ENCODE data around the gene NDC1. TPM values are rescaled to one million over a fixed set of nuclear protein-coding genes. Genes with fewer than 3 reads are reported as not detected.
"Not testable (repeated sequence)": the region's sequence is repeated elsewhere in the genome, so short reads cannot be mapped to it uniquely, and the experiment has no call there.

NDC1 gene
- polyA plus RNA-seq, 4 donors = 25.6 to 31.6 (median 29.0) TPM

GRCh38 chr1:53769184-53769583, 68.9 kb downstream of the NDC1 start:
- no peak for DNase-seq (ENCODE audit: low read depth in 4 of 4, low spot score in 2 of 4)

DNA sequence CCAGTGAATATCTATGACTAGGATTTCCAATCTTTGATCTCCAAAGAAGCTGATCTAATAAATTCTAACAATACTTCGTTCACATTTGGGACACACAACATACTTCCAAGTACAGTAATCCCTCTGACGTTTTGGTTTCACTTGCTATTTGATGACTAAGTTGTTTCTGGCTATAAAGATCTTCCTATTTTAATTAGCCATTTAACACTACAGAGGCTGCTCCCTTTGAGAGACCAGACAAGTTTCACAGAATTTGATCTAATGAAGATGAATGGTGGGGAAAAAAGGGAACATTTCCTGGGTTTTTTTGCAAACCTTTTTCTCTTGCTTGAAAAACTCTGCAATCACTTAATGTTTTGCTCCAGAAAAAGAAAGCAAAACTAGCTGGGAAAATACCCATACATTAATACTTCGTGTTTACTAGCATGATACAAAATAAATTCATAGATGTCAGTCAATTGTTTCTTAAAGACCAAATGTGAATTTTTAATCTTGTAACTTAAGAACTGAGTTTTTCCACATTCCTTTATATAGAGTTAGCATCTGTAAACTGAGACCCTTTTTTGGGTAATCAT, 71.2 kb downstream of the NDC1 start:
- no peak for DNase-seq (ENCODE audit: low read depth in 4 of 4, low spot score in 2 of 4)

DNA sequence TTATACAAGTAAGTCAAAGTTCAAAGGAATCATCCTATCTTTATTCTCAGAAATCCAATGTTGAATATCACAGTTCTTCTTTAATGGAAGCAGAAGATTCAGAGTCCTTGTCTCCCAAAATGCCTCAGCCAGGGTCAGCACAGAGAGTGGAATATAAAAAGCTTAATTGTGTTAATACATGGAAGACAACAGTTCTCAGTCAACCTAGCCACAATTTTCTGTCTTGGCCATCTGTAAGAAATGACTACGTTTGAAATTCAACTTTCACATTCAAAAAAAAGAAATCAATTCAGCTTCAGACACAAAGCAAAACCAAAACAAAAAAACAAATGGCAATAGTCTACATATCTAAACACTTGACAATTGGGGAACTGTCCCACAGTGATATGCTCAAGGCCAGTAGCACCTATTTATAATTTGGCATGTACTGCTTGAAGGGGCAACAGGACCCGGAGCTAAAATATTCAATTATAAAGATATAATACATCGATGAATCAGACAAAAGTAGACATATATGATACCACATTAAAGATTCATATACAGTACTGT, 71.8 kb downstream of the NDC1 start:
- no peak for DNase-seq (ENCODE audit: low read depth in 4 of 4, low spot score in 2 of 4)

DNA sequence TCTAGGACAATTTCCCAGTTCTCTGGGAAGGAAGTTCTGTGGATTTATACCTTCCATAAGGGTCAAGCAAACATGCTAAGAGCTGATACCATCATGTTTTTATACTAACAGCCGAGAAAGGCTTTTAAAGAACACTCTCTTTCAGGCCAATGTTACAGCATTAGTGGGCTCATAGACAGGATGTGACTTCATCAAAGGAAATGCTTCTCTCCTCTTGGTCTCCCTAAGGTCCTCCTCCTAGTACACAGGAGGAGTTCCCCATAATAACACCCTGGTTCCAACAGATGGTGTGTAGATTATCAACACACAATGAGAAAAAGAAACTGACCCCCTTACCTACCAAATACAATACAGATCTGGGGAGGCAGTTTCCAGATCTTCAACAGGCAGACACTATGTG, 72.4 kb downstream of the NDC1 start:
- DNase-seq (ENCODE audit: low read depth in 4 of 4, low spot score in 2 of 4) = no peak

DNA sequence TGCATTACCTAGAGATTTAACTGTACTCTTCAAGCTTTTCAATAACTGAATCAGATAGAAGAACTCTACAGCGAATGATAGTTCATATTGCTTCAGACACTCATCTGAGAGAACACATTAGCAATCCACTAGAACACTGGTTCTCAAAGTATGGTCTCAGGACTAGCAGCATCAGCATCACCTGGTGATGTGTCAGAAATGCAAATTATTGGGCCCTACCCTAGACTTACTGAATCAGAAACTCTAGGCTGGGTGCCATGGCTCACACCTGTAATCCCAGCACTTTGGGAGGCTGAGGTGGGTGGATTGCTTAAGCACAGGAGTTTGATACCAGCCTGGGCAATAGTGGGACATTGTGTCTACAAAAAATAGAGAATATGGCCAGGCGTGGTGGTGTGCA, 74.2 kb downstream of the NDC1 start:
- DNase-seq (ENCODE audit: low read depth in 4 of 4, low spot score in 2 of 4) = no peak

GRCh38 chr1:53763461-53763860, 74.6 kb downstream of the NDC1 start:
- DNase-seq (ENCODE audit: low read depth in 4 of 4, low spot score in 2 of 4) = no peak

- DNase-seq (ENCODE audit: low read depth in 4 of 4, low spot score in 2 of 4) = not testable (repeated sequence)
Observed at GRCh38 chr1:53760497-53760896, 77.6 kb downstream of the NDC1 start.

DNA sequence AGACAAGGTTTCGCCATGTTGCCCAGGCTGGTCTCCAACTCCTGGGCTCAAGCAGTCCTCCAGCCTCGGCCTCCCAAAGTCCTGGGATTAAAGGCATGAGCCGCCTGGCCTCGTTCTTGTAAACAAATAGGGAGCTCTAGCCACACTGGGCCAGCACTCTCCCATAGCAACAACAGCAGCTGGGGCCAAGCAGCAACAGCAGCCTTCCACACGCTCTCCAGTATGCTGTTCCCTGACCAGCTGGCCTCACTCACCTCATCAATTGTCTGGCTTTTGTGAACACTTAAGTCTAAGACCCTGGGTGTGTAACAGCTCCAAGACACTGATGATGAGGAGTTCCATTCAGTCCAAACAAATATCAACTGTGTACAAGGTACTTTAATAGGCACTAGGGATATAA, 82.2 kb downstream of the NDC1 start:
- DNase-seq (ENCODE audit: low read depth in 4 of 4, low spot score in 2 of 4) = no peak

GRCh38 chr1:53754484-53755312, 83.4 kb downstream of the NDC1 start:
- no peak for DNase-seq (ENCODE audit: low read depth in 4 of 4, low spot score in 2 of 4)

DNA sequence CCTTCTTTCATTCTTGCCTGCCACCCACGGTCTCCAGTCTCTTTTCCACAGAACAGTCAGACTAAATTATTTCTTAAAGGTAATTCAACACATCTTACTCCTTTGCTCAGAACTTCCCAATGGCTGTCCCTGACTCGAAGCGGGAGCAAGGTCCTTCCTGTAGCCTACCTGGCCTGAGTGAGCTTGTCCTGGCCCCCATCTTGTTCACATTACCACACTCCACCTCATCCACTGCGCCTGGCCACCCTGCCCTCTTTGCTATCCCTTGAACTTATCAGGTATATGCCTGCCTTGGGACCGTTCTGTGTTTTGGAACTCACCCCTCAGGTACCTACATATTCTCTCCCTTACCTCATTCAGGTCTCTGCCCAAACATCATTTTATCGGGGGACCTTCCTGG, 85.8 kb downstream of the NDC1 start:
- no peak for DNase-seq (ENCODE audit: low read depth in 4 of 4, low spot score in 2 of 4)

DNA sequence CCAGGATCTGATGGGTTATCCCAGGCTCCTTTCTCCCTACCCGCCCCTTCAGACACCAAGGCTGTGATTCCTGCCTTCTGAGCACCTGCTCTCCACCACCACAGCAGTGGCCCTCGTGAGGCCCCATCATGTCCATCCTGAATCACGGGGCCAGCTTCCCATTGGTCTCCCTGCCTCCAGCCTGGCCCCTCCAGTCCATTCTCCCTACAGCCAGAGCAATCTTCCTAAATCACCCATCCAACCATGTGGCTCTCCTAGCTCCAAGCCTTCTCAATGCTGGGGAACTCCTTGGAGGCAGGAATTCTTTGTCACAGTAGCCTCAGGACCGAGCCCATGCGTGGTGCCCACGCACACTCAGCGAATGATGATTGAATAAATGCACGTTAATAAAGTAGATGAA, 90.3 kb downstream of the NDC1 start:
- no peak for DNase-seq (ENCODE audit: low read depth in 4 of 4, low spot score in 2 of 4)

DNA sequence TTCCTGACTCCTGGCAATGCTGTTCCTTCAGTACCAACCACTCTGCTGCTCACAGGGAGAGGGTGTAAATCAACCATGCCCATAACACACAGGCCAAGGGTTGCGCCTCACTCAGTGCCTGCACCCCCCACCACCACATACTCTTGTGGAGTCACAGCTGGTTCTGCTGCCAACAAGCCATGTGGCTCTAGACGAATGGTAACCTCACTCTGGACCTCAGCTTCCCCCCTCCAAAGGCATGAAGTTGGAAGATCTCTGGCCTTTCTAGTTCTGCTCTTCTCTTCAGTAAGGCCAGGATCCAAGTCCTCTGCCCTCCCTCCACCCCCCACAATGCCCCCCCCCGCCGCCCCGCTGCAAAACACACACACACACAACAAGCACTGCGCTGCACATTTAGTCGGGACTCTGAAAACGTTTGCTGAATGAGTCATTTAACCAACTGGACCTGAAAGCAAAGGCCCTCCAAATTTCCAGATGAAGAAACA, 97.4 kb downstream of the NDC1 start:
- DNase-seq (ENCODE audit: low read depth in 4 of 4, low spot score in 2 of 4) = no peak

- DNase-seq (ENCODE audit: low read depth in 4 of 4, low spot score in 2 of 4) = peak in 3 of 4 donors; percentile 53 to 74 (median 70)
Observed at GRCh38 chr1:53739109-53739681, 98.9 kb downstream of the NDC1 start, which contains the start of gene GLIS1. Gene GLIS1 (minus strand): TSS chr1:53739164. CDS start chr1:53738064, 1,100 bp downstream.

GRCh38 chr1:53738205-53739108, 99.6 kb downstream of the NDC1 start:
- no peak for DNase-seq (ENCODE audit: low read depth in 4 of 4, low spot score in 2 of 4)

GRCh38 chr1:53737648-53738204, 100.4 kb downstream of the NDC1 start:
- DNase-seq (ENCODE audit: low read depth in 4 of 4, low spot score in 2 of 4) = no peak

- no peak for DNase-seq (ENCODE audit: low read depth in 4 of 4, low spot score in 2 of 4)
Observed at GRCh38 chr1:53736290-53736689, 101.8 kb downstream of the NDC1 start.

DNA sequence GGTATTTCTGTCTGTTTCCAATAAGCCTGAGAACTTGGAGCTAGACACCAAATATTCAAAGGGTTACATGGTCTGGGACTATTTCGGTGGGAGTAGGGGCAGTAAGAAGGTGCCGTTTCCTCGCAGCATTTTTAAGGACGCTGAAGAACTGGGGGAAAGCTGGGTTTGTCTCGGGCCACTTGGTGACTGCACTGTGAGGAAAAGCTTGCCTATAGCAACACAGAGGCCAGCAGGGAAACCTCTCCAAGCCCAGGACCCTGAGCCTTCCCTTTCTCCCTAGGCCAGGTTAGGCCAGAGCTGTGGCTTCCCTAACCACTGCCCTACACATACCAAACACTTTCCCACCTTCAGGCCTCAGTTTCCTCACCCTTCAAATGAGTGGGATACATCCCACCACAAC, 102.4 kb downstream of the NDC1 start:
- no peak for DNase-seq (ENCODE audit: low read depth in 4 of 4, low spot score in 2 of 4)

DNA sequence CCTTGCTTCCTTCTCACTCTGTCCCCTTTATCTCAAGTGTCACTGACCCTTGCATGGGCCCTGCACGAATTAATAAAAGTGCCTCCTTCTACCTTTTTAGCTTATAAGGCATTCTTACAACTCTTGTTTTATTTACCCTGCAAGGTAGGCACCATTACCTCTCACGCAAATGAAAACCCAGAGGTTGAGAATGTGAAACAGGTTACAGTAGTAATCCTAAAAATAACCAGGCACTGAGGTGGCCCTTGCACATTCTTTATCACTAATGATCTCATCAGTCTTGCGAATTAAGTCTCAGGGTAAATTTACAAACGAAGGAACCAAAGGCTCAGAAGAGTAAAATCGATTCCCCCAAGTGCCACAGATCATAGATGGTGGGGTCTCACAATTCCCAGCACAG, 102.8 kb downstream of the NDC1 start:
- DNase-seq (ENCODE audit: low read depth in 4 of 4, low spot score in 2 of 4) = no peak

- DNase-seq (ENCODE audit: low read depth in 4 of 4, low spot score in 2 of 4) = no peak
Observed at GRCh38 chr1:53734650-53735211, 103.4 kb downstream of the NDC1 start.

Data from left renal cortex interstitium (tissue), 4 donors.